Small intestine (tissue), 16 donors: ENCODE measurements around the gene TTC23. TPM values are rescaled to one million over a fixed set of nuclear protein-coding genes. Genes with fewer than 3 reads are reported as not detected.

Experiments
- DNase-seq, 2 donors: peaks; one replicate each; pipeline versions ENCODE4 v3.0.0 to v3.0.0-alpha.2; 2013
- FAIRE-seq: peaks from 2 replicates; lab custom pipeline; 2012; peaks lifted over from hg19 to GRCh38; lab: Jason Lieb, UNC
- H3K27ac ChIP-seq, 3 donors: one replicate each; pipeline ENCODE4 v1.5.1; 2013; ENCODE audit warnings: low read length in 2 of 3, mild to moderate bottlenecking in 2 of 3, control low read depth in 1 of 3, inconsistent platforms in 1 of 3, low read depth in 1 of 3, moderate library complexity in 1 of 3
- H3K27me3 ChIP-seq, 3 donors: one replicate each; pipeline ENCODE4 v1.6.1; 2013; ENCODE audit warnings: low read length in 3 of 3, inconsistent platforms in 1 of 3; ENCODE audit not compliant: control insufficient read depth in 3 of 3, insufficient read depth in 3 of 3
- H3K36me3 ChIP-seq, 3 donors: one replicate each; pipeline ENCODE4 v1.6.1; 2013; ENCODE audit warnings: low read length in 3 of 3, inconsistent platforms in 1 of 3, low read depth in 1 of 3, mild to moderate bottlenecking in 1 of 3, moderate library complexity in 1 of 3; ENCODE audit not compliant: control insufficient read depth in 3 of 3, insufficient read depth in 2 of 3
- H3K4me1 ChIP-seq, 3 donors: one replicate each; pipeline ENCODE4 v1.6.1; 2013; ENCODE audit warnings: low read length in 2 of 3, inconsistent platforms in 1 of 3, low read depth in 1 of 3, mild to moderate bottlenecking in 1 of 3, moderate library complexity in 1 of 3; ENCODE audit not compliant: control insufficient read depth in 3 of 3, insufficient read depth in 2 of 3
- H3K4me3 ChIP-seq, 3 donors: one replicate each; pipeline ENCODE4 v1.5.1; 2013; ENCODE audit warnings: low read length in 3 of 3, control low read depth in 1 of 3, inconsistent platforms in 1 of 3, low read depth in 1 of 3, mild to moderate bottlenecking in 1 of 3, moderate library complexity in 1 of 3
- H3K9me3 ChIP-seq, 2 donors: one replicate each; pipeline ENCODE4 v1.6.1; 2013; ENCODE audit warnings: low read depth in 1 of 2, low read length in 1 of 2; ENCODE audit not compliant: control insufficient read depth in 2 of 2, insufficient read depth in 1 of 2
- WGBS, 3 donors: extraction: QIAGEN DNeasy Blood & Tissue Kit; methylation state at CpG; one replicate each; pipeline ENCODE4 v1.1.7; 2013; 5-methylcytosine and 5-hydroxymethylcytosine counted together
- long read RNA-seq, 10 donors: transcript quantifications; one replicate each; lab custom pipeline, GENCODE V29; 2026
- polyA plus RNA-seq, 4 donors: library from polyadenylated mRNA; stranded (reverse) in 3 of 4; unstranded in 1 of 4; fragments of 200-250 nt in 3 of 4; fragments of 120-200 nt in 1 of 4; gene quantifications; one replicate each; pipeline versions ENCODE4 v1.2.1 to v1.2.3, GENCODE V29; 2013
- donor health status: healthy with polysubstance abuse.
- donor health status: control.
- donor health status: control.
- donor health status: Bipolar disorder and iron deficiency.
- donor health status: healthy.

Gene TTC23, protein sequence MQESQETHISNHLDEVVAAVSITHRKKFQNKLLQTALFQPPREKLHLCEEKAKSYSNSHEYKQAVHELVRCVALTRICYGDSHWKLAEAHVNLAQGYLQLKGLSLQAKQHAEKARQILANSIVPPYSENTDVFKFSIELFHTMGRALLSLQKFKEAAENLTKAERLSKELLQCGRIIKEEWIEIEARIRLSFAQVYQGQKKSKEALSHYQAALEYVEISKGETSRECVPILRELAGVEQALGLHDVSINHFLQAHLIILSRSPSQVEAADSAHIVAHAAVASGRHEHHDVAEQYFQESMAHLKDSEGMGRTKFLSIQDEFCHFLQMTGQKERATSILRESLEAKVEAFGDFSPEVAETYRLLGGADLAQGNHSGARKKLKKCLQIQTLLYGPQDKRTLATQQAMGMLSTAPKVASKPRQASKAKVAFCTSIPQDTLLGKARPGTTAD
- polyA plus RNA-seq, result 10 to 100 TPM in 1 of 4 donors, 1 to 10 TPM in 3; 3.6 to 17.2 (median 6.3) TPM
- long read RNA-seq, donor 1, result 0 reads
- long read RNA-seq, donor 2, result 0 reads
- long read RNA-seq, donor 3, result 0 reads
- long read RNA-seq, donor 4, result 0 reads
- long read RNA-seq, donor 5, partial matches to known transcripts, result 0 of 1 reads
- long read RNA-seq, donor 5, other reads (novel, unspliced or antisense), result 0 of 1 reads
- long read RNA-seq, donor 6, result 0 reads
- long read RNA-seq, donor 7, result 0 reads
- long read RNA-seq, donor 8, result 0 reads
- long read RNA-seq, donor 9, result 0 reads
- long read RNA-seq, donor 10, result 0 reads

DNA sequence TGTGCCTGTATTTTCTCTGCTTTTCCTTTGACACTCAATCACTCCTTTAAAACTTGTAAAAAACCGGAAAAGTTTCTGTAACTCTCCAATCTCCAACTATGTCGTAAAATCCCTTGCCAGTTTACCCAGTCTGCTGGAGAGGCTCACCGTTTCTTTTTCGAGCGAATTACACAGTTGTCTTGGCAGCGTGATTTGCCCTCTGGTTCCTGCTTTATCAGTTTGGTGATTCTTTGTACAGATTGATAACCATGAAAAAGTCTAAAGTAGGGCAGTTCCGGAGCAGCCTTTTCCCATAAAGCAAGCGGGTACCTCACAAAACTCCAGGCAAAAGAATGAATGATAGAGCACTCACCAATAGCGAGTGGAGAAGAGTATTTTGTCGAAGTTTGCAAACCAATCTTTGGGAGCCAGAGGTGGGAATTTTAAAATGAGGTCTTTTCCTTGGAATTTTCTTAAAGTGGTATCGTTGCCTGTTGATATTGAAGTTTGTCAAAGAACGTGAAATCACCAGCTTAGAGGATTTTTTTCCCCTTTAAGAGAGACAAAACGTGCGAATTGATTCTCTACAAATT is at the start of gene TTC23:
TSS of gene TTC23 (minus strand) at position 312 of the 572 bp plus-strand sequence. CDS start 20,869 bp downstream, outside the sequence.
- H3K36me3 ChIP-seq, result no peaks in the 10 kb centered on the region
- H3K27ac ChIP-seq, result peak within 1 kb of the TSS; percentile 82 to 99 (median 90)
- DNase-seq (peak; percentile 73 to 82), FAIRE-seq (no peak)
- H3K4me1 ChIP-seq, result peaks cover 0 to 22% (median 10%) of the 10 kb centered on the region in 3 donors
- H3K4me3 ChIP-seq, result peak within 1 kb of the TSS; percentile 22 to 94 (median 83)
- H3K9me3 ChIP-seq, result no peaks in the 10 kb centered on the region
- 4 to 17% (median 14%) methylated on average over 14 of the region's 14 CpGs for whole genome bisulfite sequencing, 3 donors
- no peaks in the 10 kb centered on the region for H3K27me3 ChIP-seq

DNA sequence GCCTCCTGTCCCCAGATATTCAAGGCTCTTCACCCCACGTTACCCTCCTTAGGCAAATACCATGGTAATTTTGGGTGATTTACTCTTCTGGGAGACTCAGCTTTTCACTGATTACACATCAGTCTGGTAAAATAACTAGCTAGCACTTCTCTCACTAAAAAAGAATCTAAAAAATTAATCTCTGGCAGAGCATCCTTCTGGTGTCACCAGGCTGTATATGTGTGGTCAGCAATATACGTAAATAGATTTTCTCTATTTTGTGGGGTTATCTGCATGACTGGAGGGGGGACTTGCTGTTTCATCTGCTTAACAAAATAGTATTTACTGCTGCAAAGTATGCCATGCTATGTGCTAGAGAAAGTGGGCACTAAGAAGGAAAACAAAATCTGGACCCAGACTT is 47.0 kb upstream of the TTC23 start:
- no peaks in the 10 kb centered on the region for H3K4me1 ChIP-seq
- no peak overlapping the region for H3K4me3 ChIP-seq
- no peak overlapping the region for H3K27ac ChIP-seq
- peaks cover 0 to 8% of the 10 kb centered on the region in 2 donors for H3K9me3 ChIP-seq
- FAIRE-seq, result no peak
- H3K27me3 ChIP-seq, result no peaks in the 10 kb centered on the region
- H3K36me3 ChIP-seq, result peaks cover 2 to 19% (median 7%) of the 10 kb centered on the region in 3 donors
- WGBS, 3 donors, result 83 to 96% (median 92%) methylated on average over 2 of the region's 2 CpGs
- DNase-seq, result no peak

DNA sequence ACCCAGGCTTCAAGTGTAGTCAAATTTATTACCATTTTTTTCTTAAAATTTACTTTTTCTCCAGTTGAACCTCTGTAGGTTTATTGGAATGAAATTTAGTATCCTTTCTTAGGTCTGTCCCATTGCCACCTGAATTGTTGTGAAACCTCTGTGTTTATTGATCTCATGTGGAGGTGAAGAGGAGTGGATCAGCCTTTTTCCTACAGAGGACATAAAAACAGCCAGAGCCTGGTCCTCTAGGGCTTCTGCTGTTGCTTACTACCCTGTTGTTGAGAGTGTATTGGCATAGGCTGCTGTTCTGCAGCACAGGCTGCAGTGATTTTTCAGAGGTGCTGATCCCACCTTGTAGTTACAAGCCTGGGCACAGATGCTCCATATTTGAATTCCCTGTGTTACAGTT is 46.5 kb upstream of the TTC23 start:
- Histone ChIP-seq H3K4me1 (no peaks in the 10 kb centered on the region), H3K9me3 (peaks cover 0 to 8% of the 10 kb centered on the region in 2 donors), H3K36me3 (peaks cover 2 to 19% (median 8%) of the 10 kb centered on the region in 3 donors), H3K27ac (no peak overlapping the region), H3K4me3 (no peak overlapping the region), H3K27me3 (no peaks in the 10 kb centered on the region)
- FAIRE-seq (no peak), DNase-seq (no peak)

DNA sequence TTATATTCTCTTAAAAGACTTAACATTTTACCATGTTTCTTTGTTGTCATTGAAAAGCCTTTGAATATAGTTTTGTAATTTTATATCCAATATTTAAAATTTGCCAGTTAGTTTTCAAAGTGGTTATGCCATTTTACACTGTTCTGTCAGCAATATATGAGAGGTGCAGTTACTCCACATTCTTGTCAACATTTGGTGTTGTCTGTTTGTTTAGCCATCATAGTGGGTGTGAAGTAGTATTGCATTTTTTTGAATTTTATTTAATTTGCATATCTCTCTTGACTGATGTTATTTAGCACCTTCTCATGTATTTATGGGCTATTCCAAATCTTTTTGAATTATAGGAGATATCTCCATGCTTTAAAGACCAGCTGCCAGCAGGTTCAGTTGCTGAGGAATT is 42.3 kb upstream of the TTC23 start:
- FAIRE-seq (no peak), DNase-seq (no peak)
- H3K9me3 ChIP-seq, result peaks cover 0 to 8% of the 10 kb centered on the region in 2 donors
- no peaks in the 10 kb centered on the region for H3K27me3 ChIP-seq
- no peak overlapping the region for H3K4me3 ChIP-seq
- peaks cover 2 to 22% (median 8%) of the 10 kb centered on the region in 3 donors for H3K36me3 ChIP-seq
- no peaks in the 10 kb centered on the region for H3K4me1 ChIP-seq
- no peak overlapping the region for H3K27ac ChIP-seq

GRCh38 chr15:99283717-99284116 is 34.3 kb upstream of the TTC23 start:
- Histone ChIP-seq H3K27me3 (no peaks in the 10 kb centered on the region), H3K27ac (no peak overlapping the region), H3K9me3 (no peaks in the 10 kb centered on the region), H3K36me3 (peaks cover 0 to 10% (median 2%) of the 10 kb centered on the region in 3 donors), H3K4me1 (no peaks in the 10 kb centered on the region), H3K4me3 (no peak overlapping the region)
- DNase-seq (no peak), FAIRE-seq (no peak)

GRCh38 chr15:99282586-99282985 is 33.2 kb upstream of the TTC23 start:
- FAIRE-seq, result no peak

GRCh38 chr15:99282121-99282520 is 32.7 kb upstream of the TTC23 start:
- DNase-seq (peak; percentile 43 to 45), FAIRE-seq (no peak)
- no peak overlapping the region for H3K4me3 ChIP-seq
- H3K9me3 ChIP-seq, result no peaks in the 10 kb centered on the region
- no peaks in the 10 kb centered on the region for H3K27me3 ChIP-seq
- peaks cover 0 to 6% (median 3%) of the 10 kb centered on the region in 3 donors for H3K36me3 ChIP-seq
- H3K4me1 ChIP-seq, result no peaks in the 10 kb centered on the region
- H3K27ac ChIP-seq, result no peak overlapping the region

More at GRCh38 chr15:99282586-99282985, 33.2 kb upstream of the TTC23 start:
- H3K4me1 ChIP-seq, result no peaks in the 10 kb centered on the region
- no peak for DNase-seq
- H3K9me3 ChIP-seq, result no peaks in the 10 kb centered on the region
- H3K4me3 ChIP-seq, result no peak overlapping the region
- H3K27ac ChIP-seq, result no peak overlapping the region
- H3K36me3 ChIP-seq, result peaks cover 0 to 6% (median 3%) of the 10 kb centered on the region in 3 donors
- 93 to 96% (median 93%) methylated on average over 5 of the region's 5 CpGs for WGBS, 3 donors
- no peaks in the 10 kb centered on the region for H3K27me3 ChIP-seq

GRCh38 chr15:99279827-99280226 is 30.4 kb upstream of the TTC23 start:
- DNase-seq (no peak), FAIRE-seq (no peak)
- WGBS, 3 donors, result 88 to 94% (median 89%) methylated on average over 3 of the region's 3 CpGs
- H3K27ac ChIP-seq, result no peak overlapping the region
- H3K4me1 ChIP-seq, result no peaks in the 10 kb centered on the region
- H3K27me3 ChIP-seq, result no peaks in the 10 kb centered on the region
- H3K9me3 ChIP-seq, result no peaks in the 10 kb centered on the region
- H3K4me3 ChIP-seq, result no peak overlapping the region
- peaks cover 0 to 7% (median 3%) of the 10 kb centered on the region in 3 donors for H3K36me3 ChIP-seq
